HFFc6 (cell line): ENCODE results near the gene OCIAD1. TPM values are rescaled to one million over a fixed set of nuclear protein-coding genes. Genes with fewer than 3 reads are reported as not detected.
"Not testable (repeated sequence)": the region's sequence is repeated elsewhere in the genome, so short reads cannot be mapped to it uniquely, and the experiment has no call there.

Experiments
- DNase-seq: peaks from one replicate; pipeline ENCODE4 v3.0.0-alpha.2; 2018
- H3K27ac Mint-ChIP-seq: 2 replicates; pipeline ENCODE4 v1.8.0; 2020; ENCODE audit warnings: mild to moderate bottlenecking, mixed read lengths
- H3K27me3 Mint-ChIP-seq: 2 replicates; pipeline ENCODE4 v1.8.0; 2021; ENCODE audit warnings: mild to moderate bottlenecking, moderate library complexity, mixed read lengths; ENCODE audit not compliant: insufficient read depth
- H3K36me3 Mint-ChIP-seq: 2 replicates; pipeline ENCODE4 v1.8.0; 2021; ENCODE audit warnings: low read depth, mixed read lengths
- H3K4me1 Mint-ChIP-seq: 2 replicates; pipeline ENCODE4 v1.8.0; 2020; ENCODE audit warnings: low read depth, mixed read lengths
- H3K4me3 Mint-ChIP-seq: 2 replicates; pipeline ENCODE4 v1.8.0; 2020; ENCODE audit warnings: mild to moderate bottlenecking, moderate library complexity, mixed read lengths
- H3K9me3 Mint-ChIP-seq: 2 replicates; pipeline ENCODE4 v1.8.0; 2020; ENCODE audit warnings: mild to moderate bottlenecking, mixed read lengths
- CTCF ChIP-seq: fragments of 200-600 bp; sonication (generic); IDR thresholded peaks from 2 replicates; pipeline ENCODE4 v1.5.0; 2021; ENCODE audit warnings: antibody characterized with exemption, mild to moderate bottlenecking
- total RNA-seq, 6 experiments: library from RNA; stranded (reverse); fragmentation: NEBNext Ultra II Directional; extraction: Animal tissue kit (Norgen Biotek cat#: 25700); gene quantifications; 2 replicates in 1 of 6; 3 replicates in 5 of 6; pipeline ENCODE4 v1.2.3, GENCODE V29; 2021

OCIAD1 gene
- total RNA-seq, 6 experiments from 2014 or later, result 125 to 153 (median 136) TPM

GRCh38 chr4:48804584-48805301, 26.1 kb upstream of the OCIAD1 start:
- no peak for DNase-seq
- H3K36me3 Mint-ChIP-seq, result no peaks in the 10 kb centered on the region

GRCh38 chr4:48812866-48813265, 18.0 kb upstream of the OCIAD1 start:
- Mint-ChIP-seq H3K4me3 (no peak overlapping the region), H3K27ac (no peak overlapping the region), H3K4me1 (no peaks in the 10 kb centered on the region), H3K9me3 (no peaks in the 10 kb centered on the region), H3K36me3 (no peaks in the 10 kb centered on the region), H3K27me3 (peaks cover 2% of the 10 kb centered on the region)
- no peak for DNase-seq
- TF ChIP-seq CTCF, result no peak

More at GRCh38 chr4:48804584-48805301, 26.1 kb upstream of the OCIAD1 start:
- Mint-ChIP-seq H3K4me1 (peaks cover 15% of the 10 kb centered on the region), H3K27me3 (peaks cover 2% of the 10 kb centered on the region), H3K4me3 (no peak overlapping the region), H3K9me3 (no peaks in the 10 kb centered on the region), H3K27ac (no peak overlapping the region)
- TF ChIP-seq CTCF, result no peak

GRCh38 chr4:48813964-48814363, 16.9 kb upstream of the OCIAD1 start:
- no peak overlapping the region for H3K27ac Mint-ChIP-seq
- TF ChIP-seq CTCF, result no peak
- no peak for DNase-seq

GRCh38 chr4:48815483-48815882, 15.4 kb upstream of the OCIAD1 start:
- H3K27ac Mint-ChIP-seq, result no peak overlapping the region
- H3K27me3 Mint-ChIP-seq, result peaks cover 11% of the 10 kb centered on the region
- TF ChIP-seq CTCF, result no peak
- H3K9me3 Mint-ChIP-seq, result no peaks in the 10 kb centered on the region
- DNase-seq, result no peak
- no peaks in the 10 kb centered on the region for H3K4me1 Mint-ChIP-seq
- H3K36me3 Mint-ChIP-seq, result no peaks in the 10 kb centered on the region
- H3K4me3 Mint-ChIP-seq, result no peak overlapping the region

More at GRCh38 chr4:48813964-48814363, 16.9 kb upstream of the OCIAD1 start:
- Mint-ChIP-seq H3K4me1 (no peaks in the 10 kb centered on the region), H3K36me3 (no peaks in the 10 kb centered on the region), H3K9me3 (no peaks in the 10 kb centered on the region), H3K27me3 (peaks cover 6% of the 10 kb centered on the region), H3K4me3 (no peak overlapping the region)

GRCh38 chr4:48816297-48816696, 14.6 kb upstream of the OCIAD1 start:
- H3K4me1 Mint-ChIP-seq, H3K36me3 Mint-ChIP-seq, H3K4me3 Mint-ChIP-seq, H3K9me3 Mint-ChIP-seq, H3K27ac Mint-ChIP-seq, DNase-seq: not testable (repeated sequence)
- H3K27me3 Mint-ChIP-seq, result peaks cover 11% of the 10 kb centered on the region

- Mint-ChIP-seq H3K9me3 (no peaks in the 10 kb centered on the region), H3K27me3 (peaks cover 11% of the 10 kb centered on the region), H3K27ac (no peak overlapping the region), H3K4me3 (no peak overlapping the region), H3K36me3 (no peaks in the 10 kb centered on the region), H3K4me1 (no peaks in the 10 kb centered on the region)
- TF ChIP-seq CTCF, result no peak
- no peak for DNase-seq
Measured at GRCh38 chr4:48816971-48817370, 13.9 kb upstream of the OCIAD1 start.

- not testable (repeated sequence) for H3K4me1 Mint-ChIP-seq, H3K27ac Mint-ChIP-seq, H3K9me3 Mint-ChIP-seq, H3K4me3 Mint-ChIP-seq, DNase-seq, H3K36me3 Mint-ChIP-seq
- peaks cover 13% of the 10 kb centered on the region for H3K27me3 Mint-ChIP-seq
Measured at GRCh38 chr4:48821431-48821830, 9.5 kb upstream of the OCIAD1 start.
